HG03565 (cell line): ENCODE results near the gene OR6C65.

Experiments used
- ATAC-seq: cut with Tn5 transposase; IDR thresholded peaks from one replicate; pipeline ENCODE4 v1.9.1; 2021; ENCODE audit warnings: mild to moderate bottlenecking, moderate library complexity; ENCODE audit not compliant: unreplicated experiment

The OR6C65 gene

DNA sequence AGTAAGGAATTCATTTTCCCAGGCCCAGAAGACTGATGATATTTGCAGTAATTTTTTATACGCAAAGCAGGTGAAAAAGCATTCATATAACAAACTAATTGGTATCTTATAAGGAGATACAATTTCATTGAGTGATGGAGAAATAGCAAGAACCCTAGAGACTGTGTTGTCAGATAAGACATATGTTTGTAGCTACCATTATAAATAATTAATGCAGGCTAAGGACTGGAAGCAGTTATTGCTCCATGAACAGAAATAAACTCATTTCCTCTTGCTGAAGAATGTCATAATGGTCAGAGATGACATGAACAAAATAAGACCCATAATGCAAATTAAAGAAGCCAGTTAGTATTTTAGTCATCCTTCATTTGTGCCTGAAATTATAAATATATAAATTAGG is 45.0 kb downstream of the OR6C65 start:
- ATAC-seq = no peak

GRCh38 chr12:55446326-55446725 is 46.0 kb downstream of the OR6C65 start:
- no peak for ATAC-seq

DNA sequence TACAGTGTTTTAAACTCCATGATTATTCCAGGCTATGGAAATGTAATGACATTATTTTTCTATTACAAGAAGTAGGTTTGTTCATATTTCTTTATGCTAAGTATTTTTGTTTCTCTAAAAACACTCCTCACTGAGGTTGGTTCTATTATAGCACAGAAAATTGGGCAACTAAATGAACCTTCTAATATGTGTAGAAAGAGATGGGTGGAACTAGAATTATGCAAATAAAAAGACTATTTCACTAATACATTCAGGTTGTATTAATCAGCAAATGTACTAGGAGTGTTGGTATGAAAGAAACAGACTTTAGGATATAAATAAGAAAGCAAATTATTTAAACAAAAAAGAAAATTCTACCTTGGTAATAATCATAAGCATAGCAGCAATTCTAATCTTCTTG is 48.5 kb downstream of the OR6C65 start:
- ATAC-seq = no peak
